ENCODE results near the gene PPDPF. TPM values are rescaled to one million over a fixed set of nuclear protein-coding genes. Genes with fewer than 3 reads are reported as not detected.

The PPDPF gene, protein sequence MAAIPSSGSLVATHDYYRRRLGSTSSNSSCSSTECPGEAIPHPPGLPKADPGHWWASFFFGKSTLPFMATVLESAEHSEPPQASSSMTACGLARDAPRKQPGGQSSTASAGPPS
- 190 and 201 TPM in 2 replicates for total RNA-seq

DNA sequence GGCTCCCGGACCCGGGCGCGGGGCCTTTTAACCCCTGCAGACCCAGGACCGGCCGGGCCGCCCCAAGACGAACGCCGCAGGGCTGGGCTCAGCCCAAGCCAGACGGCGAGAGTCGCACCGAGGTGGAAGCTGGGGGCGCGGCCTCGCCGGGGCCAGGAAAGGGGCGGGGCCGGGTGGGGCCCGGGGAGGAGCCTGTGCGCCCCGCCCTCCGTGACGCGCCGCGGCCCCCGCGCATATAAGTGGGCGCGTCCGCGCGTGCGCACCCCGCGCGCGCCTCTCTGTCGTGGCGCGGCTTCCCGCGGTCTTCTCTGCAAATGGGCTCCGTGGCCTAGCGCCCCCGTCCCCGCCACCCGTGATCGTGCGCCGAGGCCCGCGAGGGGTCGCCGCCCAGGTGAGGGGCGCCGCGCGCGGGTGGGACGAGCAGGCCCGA is at the start of gene PPDPF:
Gene PPDPF, plus strand, starts transcription at position 262 of the 430 bp plus-strand sequence. CDS start 544 bp downstream, outside the sequence.

DNA sequence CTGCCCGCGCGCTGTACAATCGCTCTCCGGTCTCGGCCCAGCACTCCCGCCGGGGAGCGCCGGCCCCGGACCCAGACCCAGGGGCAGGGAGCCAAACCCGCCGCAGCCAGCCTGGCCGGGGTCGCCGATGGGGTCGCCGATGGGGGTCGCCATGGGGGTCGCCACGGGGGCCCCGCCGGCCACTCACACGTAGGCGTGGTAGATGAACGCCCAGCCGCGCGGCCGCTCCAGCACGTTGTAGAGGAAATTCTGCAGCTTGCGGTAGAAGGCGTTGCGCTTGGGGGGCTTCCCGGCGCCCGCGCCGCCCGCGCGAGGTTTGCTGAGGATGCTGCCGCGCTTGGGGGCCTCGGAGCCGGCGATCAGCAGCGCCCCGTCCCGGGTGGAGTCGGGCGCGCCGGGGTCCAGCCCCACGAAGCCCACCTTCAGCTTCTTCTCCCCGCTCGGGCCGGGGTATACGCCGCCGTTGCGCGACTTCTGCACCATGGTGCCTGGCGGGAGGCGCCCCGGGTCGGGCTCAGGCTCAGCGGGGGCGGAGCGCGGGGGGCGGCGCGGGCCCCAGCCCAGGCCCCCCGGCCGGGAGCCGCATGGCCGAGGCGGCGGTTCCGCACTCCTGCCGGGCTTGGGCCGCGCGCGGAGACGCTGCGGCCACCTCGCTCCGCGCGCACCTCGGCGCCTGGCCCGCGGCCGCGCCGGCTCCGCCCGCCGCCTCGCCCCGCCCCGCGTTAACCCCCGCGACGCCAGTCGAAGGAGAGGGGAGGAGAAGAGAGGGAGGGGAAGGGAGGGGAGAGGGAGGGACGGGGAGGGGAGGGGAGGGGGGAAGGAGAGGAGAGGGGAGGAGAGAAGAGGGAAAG is 48.4 kb upstream of the PPDPF start, which contains the start of gene KCNQ2:
Gene KCNQ2, minus strand, starts transcription at position 675 of the 851 bp plus-strand sequence. Its CDS starts 192 bp downstream, at position 483.

DNA sequence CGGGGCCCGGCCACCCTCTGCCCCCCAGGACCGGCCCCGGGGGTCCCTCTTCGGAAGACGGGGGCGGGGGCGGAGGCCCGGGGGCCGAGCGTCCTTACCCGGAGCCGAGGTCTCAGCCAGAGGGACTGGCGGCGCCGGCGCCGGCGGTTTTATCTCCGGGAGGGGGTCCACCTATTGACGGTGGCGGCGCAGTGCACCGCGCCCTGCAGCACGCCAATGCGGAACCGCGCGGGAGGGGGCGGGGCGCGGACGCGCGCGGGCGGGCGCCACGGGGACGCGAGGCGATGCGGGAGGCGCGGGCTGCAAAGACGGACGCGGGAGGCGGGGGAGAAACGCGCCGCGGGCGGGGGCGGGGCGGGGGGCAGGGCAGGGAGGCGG is 21.6 kb upstream of the PPDPF start, which contains the start of gene EEF1A2:
Gene EEF1A2, minus strand, starts transcription at position 124 of the 378 bp plus-strand sequence. CDS start 1,320 bp downstream, outside the sequence.

DNA sequence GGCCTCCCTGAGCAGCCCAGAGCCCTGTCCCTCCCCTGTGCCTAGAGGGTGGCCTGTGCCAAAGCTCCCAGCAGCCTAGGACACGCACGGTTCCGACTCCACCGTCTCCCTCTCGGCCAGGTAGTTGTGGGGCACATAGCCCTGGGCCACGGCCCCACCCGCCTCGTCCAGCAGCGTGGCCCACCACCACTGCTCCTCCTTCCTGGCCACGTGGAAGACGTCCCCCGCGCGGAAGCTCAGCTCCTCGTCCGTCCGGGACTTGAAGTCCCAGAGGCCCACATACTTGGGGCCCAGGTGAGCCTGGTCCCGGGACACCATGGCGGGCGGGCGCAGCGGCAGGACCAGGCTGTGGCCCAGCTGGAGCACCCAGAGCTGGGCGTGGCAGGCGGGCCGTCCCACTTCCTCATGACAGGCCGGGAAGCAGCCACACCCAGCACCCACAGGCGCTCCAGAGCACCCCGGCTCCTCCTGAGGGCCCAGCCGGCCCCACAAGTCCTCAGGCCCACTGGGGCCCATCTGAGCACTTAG is 16.5 kb downstream of the PPDPF start, which contains the start of gene PTK6:
Gene PTK6, minus strand, starts transcription at position 380 of the 528 bp plus-strand sequence. Its CDS starts 62 bp downstream, at position 318.

DNA sequence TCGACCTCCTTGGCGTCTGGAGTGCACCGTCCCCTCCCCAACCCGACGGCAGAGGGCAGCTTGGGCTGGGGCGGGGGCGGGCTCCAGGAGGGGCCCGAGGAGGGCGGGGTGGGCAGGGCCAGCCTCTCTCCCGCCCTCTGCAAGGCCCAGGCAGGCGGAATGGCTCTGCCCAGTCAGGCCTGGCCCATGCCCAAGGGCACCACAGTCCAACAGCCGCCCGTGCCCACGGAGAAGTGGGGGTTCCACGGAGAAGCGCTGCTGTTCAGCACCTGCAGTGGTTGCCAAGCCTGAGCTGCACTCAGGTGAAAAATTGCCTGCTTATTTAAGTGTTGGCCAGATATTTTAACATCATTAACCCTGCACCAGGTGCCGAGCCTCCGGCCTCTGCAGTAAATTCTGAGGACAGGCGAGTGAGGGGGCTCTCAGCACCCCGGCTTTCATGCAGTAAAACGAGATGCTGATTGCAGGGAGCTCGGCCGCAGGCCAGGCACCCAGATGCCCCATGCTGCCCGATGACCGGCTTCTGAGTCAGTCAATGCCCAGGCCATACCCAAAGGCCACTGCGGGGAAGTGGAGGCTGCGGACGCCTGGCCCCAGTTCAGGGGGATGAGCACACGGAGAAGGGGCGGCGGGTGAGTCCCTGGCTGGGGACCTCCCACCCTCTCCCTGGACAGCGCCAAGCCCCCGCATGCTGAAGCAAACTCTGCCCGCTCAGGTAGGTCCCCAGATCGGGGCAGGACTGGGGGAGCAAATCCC is 27.3 kb downstream of the PPDPF start, which contains the start of gene SRMS:
Gene SRMS, minus strand, starts transcription at position 25 of the 756 bp plus-strand sequence. CDS start 286 bp downstream, outside the sequence.

DNA sequence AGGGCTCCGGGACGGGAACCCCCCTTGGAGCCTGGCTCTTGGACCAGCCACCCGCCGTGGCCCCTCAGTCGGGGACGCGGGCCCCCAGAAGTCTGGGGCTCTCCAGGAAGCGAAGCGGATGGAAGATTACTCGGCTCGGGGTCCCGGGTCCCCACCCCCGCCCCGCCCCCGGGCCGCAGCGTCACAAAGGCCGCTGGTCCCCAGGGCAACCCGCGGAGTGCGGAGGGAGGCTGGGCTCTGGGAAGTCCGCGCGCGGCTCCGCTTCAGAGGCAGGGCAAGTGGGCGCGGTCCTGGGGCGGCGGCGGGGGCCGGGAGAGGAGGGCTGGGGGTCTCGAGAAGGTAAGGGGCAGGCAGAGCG is 33.3 kb downstream of the PPDPF start, which contains the start of gene FNDC11:
Gene FNDC11, plus strand, starts transcription at position 227 of the 358 bp plus-strand sequence. CDS start 1,505 bp downstream, outside the sequence.

Other genes starting within 250 kb of the PPDPF start
- 91.9 and 112 TPM in 2 replicates for gene ARFGAP1, start 248.0 kb upstream of the PPDPF start, total RNA-seq
- not detected in 2 replicates for gene COL20A1, start 227.6 kb upstream of the PPDPF start, total RNA-seq
- not detected in 2 replicates for gene CHRNA4, start 159.4 kb upstream of the PPDPF start, total RNA-seq
- not detected in 2 replicates for gene KCNQ2, start 48.1 kb upstream of the PPDPF start, total RNA-seq
- gene EEF1A2, start 21.7 kb upstream of the PPDPF start, total RNA-seq = 1.8 and 11.0 TPM in 2 replicates
- gene PTK6, start 16.6 kb downstream of the PPDPF start, total RNA-seq = under 0.01 and 0.22 TPM in 2 replicates
- gene SRMS, start 27.0 kb downstream of the PPDPF start, total RNA-seq = not detected in 2 replicates
- gene FNDC11, start 33.4 kb downstream of the PPDPF start, total RNA-seq = 0.11 and 0.79 TPM in 2 replicates
- gene HELZ2, start 53.5 kb downstream of the PPDPF start, total RNA-seq = 25.4 and 31.4 TPM in 2 replicates
- gene GMEB2, start 106.3 kb downstream of the PPDPF start, total RNA-seq = 8.2 and 11.8 TPM in 2 replicates
- 0.76 and 2.0 TPM in 2 replicates for gene STMN3, start 132.7 kb downstream of the PPDPF start, total RNA-seq
- gene RTEL1, start 137.5 kb downstream of the PPDPF start, total RNA-seq = 11.8 and 17.5 TPM in 2 replicates
- 0.39 TPM in 1 of 2 replicates, not detected in the other for gene TNFRSF6B, start 175.9 kb downstream of the PPDPF start, total RNA-seq
- 18.1 and 22.4 TPM in 2 replicates for gene ARFRP1, start 187.2 kb downstream of the PPDPF start, total RNA-seq
- 20.1 and 22.8 TPM in 2 replicates for gene ZGPAT, start 187.3 kb downstream of the PPDPF start, total RNA-seq
- gene LIME1, start 215.9 kb downstream of the PPDPF start, total RNA-seq = 2.4 and 5.1 TPM in 2 replicates
- 41.2 and 56.8 TPM in 2 replicates for gene SLC2A4RG, start 219.0 kb downstream of the PPDPF start, total RNA-seq

Measured in placental epithelial cell (primary cell).